HepG2 (cell line): ENCODE data around the gene PELI3. TPM values are rescaled to one million over a fixed set of nuclear protein-coding genes. Genes with fewer than 3 reads are reported as not detected.

Experiments
- ATAC-seq: fragments of 200-7000 bp; cut with Tn5 transposase; 3 replicates; pipeline ENCODE4 v1.9.1; 2020; ENCODE audit warnings: mild to moderate bottlenecking, moderate library complexity
- BruUV-seq: library from RNA; stranded (reverse); fragments of 400-500 nt; replicated peaks from 2 replicates; lab custom pipeline; 2021; lab: Mats Ljungman, UMichigan
- CTCF ChIA-PET: fragments of 300-600 bp; formaldehyde crosslinking; extraction: SDS; loops from one replicate; lab custom pipeline; 2021; ENCODE audit warnings: low total read pairs, inconsistent platforms, low intra/inter-chr PET ratio; lab: Yijun Ruan, JAX
- POLR2A ChIA-PET: fragments of 350-600 bp; sonication (Branson Sonifier 250); formaldehyde crosslinking; loops from one replicate; lab custom pipeline; 2020; ENCODE audit warnings: antibody characterized with exemption, inconsistent platforms; lab: Yijun Ruan, JAX
- DNase-seq: peaks from one replicate; pipeline ENCODE4 v3.0.0-alpha.2; 2015; ENCODE audit warnings: low spot score
- FAIRE-seq: peaks from 3 replicates; lab custom pipeline; 2011; peaks lifted over from hg19 to GRCh38; lab: Jason Lieb, UNC
- H2AFZ ChIP-seq: one replicate; pipeline ENCODE4 v1.6.1; 2011; ENCODE audit warnings: low read length, inconsistent platforms
- H3K27ac ChIP-seq: fragments of 300-600 bp; 3 replicates; pipeline ENCODE4 v1.8.0; 2011; ENCODE audit warnings: mixed run types, mild to moderate bottlenecking, mixed read lengths, low read length, inconsistent platforms; ENCODE audit not compliant: insufficient read depth; ENCODE audit errors: extremely low read length
- H3K27me3 ChIP-seq, 2 experiments: fragments of 200-600 bp in 1 of 2; 2 replicates in 1 of 2; 3 replicates in 1 of 2; pipeline versions ENCODE4 v1.6.0 to v1.8.0; 2011; ENCODE audit warnings: low read length in 2 of 2, mild to moderate bottlenecking in 2 of 2, moderate library complexity in 2 of 2, inconsistent platforms in 1 of 2; ENCODE audit not compliant: insufficient read depth in 2 of 2, control insufficient read depth in 1 of 2
- H3K36me3 ChIP-seq, 2 experiments: fragments of 200-600 bp in 1 of 2; replicated peaks in 1 of 2; 2 replicates in 1 of 2; 3 replicates in 1 of 2; pipeline versions ENCODE4 v1.5.1 to v1.8.0; 2011; ENCODE audit warnings: low read length in 2 of 2, inconsistent platforms in 1 of 2; ENCODE audit not compliant: insufficient read depth in 2 of 2, control insufficient read depth in 1 of 2
- H3K4me1 ChIP-seq: 2 replicates; pipeline ENCODE4 v1.5.1; 2012; ENCODE audit warnings: low read length, inconsistent platforms; ENCODE audit not compliant: insufficient read depth
- H3K4me2 ChIP-seq: 2 replicates; pipeline ENCODE4 v1.6.0; 2011; ENCODE audit warnings: low read depth, low read length, inconsistent platforms
- H3K4me3 ChIP-seq, 3 experiments: fragments of 200-600 bp in 1 of 3; sonication (generic), shearing (Covaris generic) in 1 of 3; replicated peaks in 1 of 3; 2 replicates each; pipeline ENCODE4 v1.5.1; 2011 to 2016; ENCODE audit warnings: low read length in 3 of 3, inconsistent platforms in 2 of 3, low read depth in 2 of 3, mild to moderate bottlenecking in 2 of 3, control low read depth in 1 of 3, mixed read lengths in 1 of 3; ENCODE audit not compliant: insufficient read depth in 1 of 3
- H3K79me2 ChIP-seq: one replicate; pipeline ENCODE4 v1.6.1; 2011; ENCODE audit warnings: low read length, inconsistent platforms; ENCODE audit not compliant: insufficient read depth
- H3K9ac ChIP-seq: 2 replicates; pipeline ENCODE4 v1.6.0; 2011; ENCODE audit warnings: mild to moderate bottlenecking, low read depth, low read length, inconsistent platforms; ENCODE audit not compliant: insufficient read depth
- H3K9me3 ChIP-seq: 2 replicates; pipeline ENCODE4 v1.5.1; 2012; ENCODE audit warnings: mild to moderate bottlenecking, low read length
- H4K20me1 ChIP-seq: 2 replicates; pipeline ENCODE4 v1.6.0; 2011; ENCODE audit warnings: inconsistent platforms, mild to moderate bottlenecking, low read length, moderate library complexity; ENCODE audit not compliant: insufficient read depth
- EHMT2 ChIP-seq: fragments of 200-600 bp; sonication (generic); IDR thresholded peaks from 2 replicates; pipeline ENCODE4 v1.7.0; 2017; ENCODE audit warnings: antibody characterized with exemption, low read depth, low read length, borderline replicate concordance
- MAFF ChIP-seq: IDR thresholded peaks from 2 replicates; pipeline ENCODE4 v1.6.1; 2011; ENCODE audit warnings: low read depth, low read length, improper control_type of control experiment
- RFX5 ChIP-seq: IDR thresholded peaks from 2 replicates; pipeline ENCODE4 v1.6.1; 2011; ENCODE audit warnings: low read depth, low read length, improper control_type of control experiment
- TIGD3 ChIP-seq: sonication (generic); formaldehyde crosslinking; IDR thresholded peaks from 2 replicates; pipeline ENCODE4 v1.5.1; 2020; ENCODE audit warnings: mild to moderate bottlenecking, missing genetic modification reagents, borderline replicate concordance
- ZMAT3 ChIP-seq: sonication (generic); formaldehyde crosslinking; conservative IDR thresholded peaks from 2 replicates; pipeline ENCODE4 v1.7.0; 2021; ENCODE audit warnings: missing genetic modification reagents
- ZNF350 ChIP-seq: sonication (generic); formaldehyde crosslinking; IDR thresholded peaks from 2 replicates; pipeline ENCODE4 v1.4.0; 2020; ENCODE audit warnings: mild to moderate bottlenecking, low read depth, missing genetic modification reagents, borderline replicate concordance
- ZNF367 ChIP-seq: sonication (generic); formaldehyde crosslinking; IDR thresholded peaks from 2 replicates; pipeline ENCODE4 v1.4.0; 2020; ENCODE audit warnings: missing genetic modification reagents, borderline replicate concordance
- ZSCAN31 ChIP-seq: sonication (generic); formaldehyde crosslinking; IDR thresholded peaks from 2 replicates; pipeline ENCODE4 v1.5.0; 2020; ENCODE audit warnings: low read depth, mild to moderate bottlenecking, missing genetic modification reagents
- WGBS: methylation state at CpG from one replicate; pipeline ENCODE4 v1.1.6; 2017; ENCODE audit warnings: low lambda C conversion rate; 5-methylcytosine and 5-hydroxymethylcytosine counted together
- in situ Hi-C: cut with HindIII; loops from 2 replicates; pipeline ENCODE4 v1.10.0; 2017; ENCODE audit warnings: low pct_unique_long_range_greater_than_20kb; ENCODE audit not compliant: extremely low pct_ligation_motif_present
- intact Hi-C: fragments of 100-400 bp; cut with micrococcal nuclease; formaldehyde crosslinking; loops from one replicate; pipeline ENCODE4 v1.10.0; 2022; ENCODE audit not compliant: unreplicated experiment
- polyA plus RNA-seq, 8 experiments: library from polyadenylated mRNA; depleted of rRNA in 3 of 8; stranded (reverse) in 7 of 8; unstranded in 1 of 8; fragments of >200 nt; fragmentation: Illumina TruSeq in 4 of 8; extraction: Trizol in 4 of 8; gene quantifications; 2 replicates each; pipeline versions ENCODE4 v1.2.1 to v1.2.3, GENCODE V29; 2011 to 2016; ENCODE audit warnings: low read depth in 4 of 8, missing spikeins in 1 of 8, mixed read lengths in 1 of 8; ENCODE audit not compliant: insufficient read depth in 1 of 8
- total RNA-seq, 5 experiments: library from RNA; depleted of rRNA; stranded (reverse); fragments of >200 nt; fragmentation: Illumina TruSeq; extraction: Trizol; gene quantifications; 2 replicates each; pipeline ENCODE4 v1.2.3, GENCODE V29; 2016; ENCODE audit warnings: low read depth in 1 of 5
- TF ChIP-seq, protein P1 (sequence below): sonication (generic); formaldehyde crosslinking; IDR thresholded peaks from 2 replicates; pipeline ENCODE4 v1.4.0; 2020; ENCODE audit warnings: low read depth, missing genetic modification reagents
- TF ChIP-seq, protein P2 (sequence below): IDR thresholded peaks from 2 replicates; pipeline ENCODE4 v1.4.0; 2020; ENCODE audit warnings: mild to moderate bottlenecking, missing genetic modification reagents
- TF ChIP-seq, protein P3 (sequence below): sonication (generic); formaldehyde crosslinking; IDR thresholded peaks from 2 replicates; pipeline ENCODE4 v1.4.0; 2020; ENCODE audit warnings: missing genetic modification reagents

PELI3 gene
- total and polyA plus RNA-seq, 2 of the 13 experiments (the other 11 are each of a cell fraction or from before 2014, with no cell fraction given), result 2.0 to 4.0 TPM

DNA sequence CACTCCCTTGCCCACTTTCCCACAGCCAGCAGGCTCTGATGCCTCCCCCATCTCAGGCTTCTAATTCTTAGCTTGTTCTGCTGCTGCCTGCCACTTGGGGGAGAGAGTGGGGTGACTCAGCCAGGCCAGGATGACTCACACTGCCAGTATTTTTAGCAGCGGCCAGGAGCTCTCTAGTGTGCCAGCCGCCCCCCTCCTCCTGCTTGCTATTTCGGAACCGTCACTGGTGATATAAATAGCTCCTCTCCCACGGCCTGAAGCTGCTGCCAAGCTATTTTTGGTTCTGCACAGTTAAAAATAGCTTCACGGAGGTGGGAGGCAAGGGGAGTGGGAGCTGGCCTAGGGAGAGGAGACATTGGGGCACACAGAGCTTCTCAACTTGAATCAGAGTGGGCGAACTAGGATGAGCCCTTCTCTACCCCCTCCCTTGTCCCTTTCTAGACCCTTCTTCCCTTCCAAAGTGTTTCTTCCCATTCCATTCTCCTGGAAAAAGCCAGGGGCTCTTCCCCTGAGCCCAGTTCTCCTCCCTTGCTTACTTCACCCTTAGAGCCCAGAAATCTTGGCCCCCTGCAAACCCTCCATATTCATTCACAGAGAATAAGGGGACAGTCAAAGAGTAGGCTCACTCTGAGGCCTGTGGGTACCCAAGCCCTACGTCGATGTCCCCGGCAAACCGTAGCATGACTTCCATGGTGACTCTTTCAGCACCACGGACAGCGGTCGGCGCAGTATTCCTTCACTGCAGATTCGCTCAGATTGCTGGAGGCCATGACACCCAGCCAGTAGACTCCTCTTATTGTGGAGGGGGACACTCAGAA lies 48.3 kb upstream of the PELI3 start:
- peaks cover 0 to 14% of the 10 kb centered on the region in 2 experiments; a peak in 3 of 5 replicates for H3K27me3 ChIP-seq
- no peak overlapping the region for H2AFZ ChIP-seq
- in situ Hi-C loops (loop anchor here (25.0 kb wide), 1 partner anchor 419 kb away; the partner anchor contains the start of gene RCE1), intact Hi-C loops (no loop called here)
- no peak overlapping the region for H3K4me2 ChIP-seq
- no TSS peak for BruUV-seq
- DNase-seq, result peak; percentile 53
- no peaks in the 10 kb centered on the region for H3K4me1 ChIP-seq
- ChIA-PET POLR2A (no interaction called here), CTCF (no interaction called here)
- no peaks in the 10 kb centered on the region for H3K79me2 ChIP-seq
- H3K4me3 ChIP-seq, result no peak overlapping the region
- peak; percentile 77 for ATAC-seq
- H4K20me1 ChIP-seq, result peaks cover 16% of the 10 kb centered on the region; the same call in 1 of the 2 replicates
- H3K9me3 ChIP-seq, result no peaks in the 10 kb centered on the region
- no peak overlapping the region for H3K9ac ChIP-seq
- H3K36me3 ChIP-seq, result no peaks in the 10 kb centered on the region
- WGBS, result 9% methylated on average over 16 of the region's 16 CpGs
- no peak for FAIRE-seq
- no peak overlapping the region for H3K27ac ChIP-seq
- TF ChIP-seq RFX5 (no peak), ZMAT3 (peak; percentile 93), ZSCAN31 (CRISPR knock-in tag) (peak; percentile 70; the same call in 1 of the 2 replicates), TIGD3 (no peak), ZNF350 (CRISPR knock-in tag) (no peak), MAFF (no peak), EHMT2 (peak; percentile 99; the same call in 1 of the 2 replicates), ZNF367 (CRISPR knock-in tag) (peak; percentile 48; the same call in 1 of the 2 replicates)
- TF ChIP-seq, protein P1, sequence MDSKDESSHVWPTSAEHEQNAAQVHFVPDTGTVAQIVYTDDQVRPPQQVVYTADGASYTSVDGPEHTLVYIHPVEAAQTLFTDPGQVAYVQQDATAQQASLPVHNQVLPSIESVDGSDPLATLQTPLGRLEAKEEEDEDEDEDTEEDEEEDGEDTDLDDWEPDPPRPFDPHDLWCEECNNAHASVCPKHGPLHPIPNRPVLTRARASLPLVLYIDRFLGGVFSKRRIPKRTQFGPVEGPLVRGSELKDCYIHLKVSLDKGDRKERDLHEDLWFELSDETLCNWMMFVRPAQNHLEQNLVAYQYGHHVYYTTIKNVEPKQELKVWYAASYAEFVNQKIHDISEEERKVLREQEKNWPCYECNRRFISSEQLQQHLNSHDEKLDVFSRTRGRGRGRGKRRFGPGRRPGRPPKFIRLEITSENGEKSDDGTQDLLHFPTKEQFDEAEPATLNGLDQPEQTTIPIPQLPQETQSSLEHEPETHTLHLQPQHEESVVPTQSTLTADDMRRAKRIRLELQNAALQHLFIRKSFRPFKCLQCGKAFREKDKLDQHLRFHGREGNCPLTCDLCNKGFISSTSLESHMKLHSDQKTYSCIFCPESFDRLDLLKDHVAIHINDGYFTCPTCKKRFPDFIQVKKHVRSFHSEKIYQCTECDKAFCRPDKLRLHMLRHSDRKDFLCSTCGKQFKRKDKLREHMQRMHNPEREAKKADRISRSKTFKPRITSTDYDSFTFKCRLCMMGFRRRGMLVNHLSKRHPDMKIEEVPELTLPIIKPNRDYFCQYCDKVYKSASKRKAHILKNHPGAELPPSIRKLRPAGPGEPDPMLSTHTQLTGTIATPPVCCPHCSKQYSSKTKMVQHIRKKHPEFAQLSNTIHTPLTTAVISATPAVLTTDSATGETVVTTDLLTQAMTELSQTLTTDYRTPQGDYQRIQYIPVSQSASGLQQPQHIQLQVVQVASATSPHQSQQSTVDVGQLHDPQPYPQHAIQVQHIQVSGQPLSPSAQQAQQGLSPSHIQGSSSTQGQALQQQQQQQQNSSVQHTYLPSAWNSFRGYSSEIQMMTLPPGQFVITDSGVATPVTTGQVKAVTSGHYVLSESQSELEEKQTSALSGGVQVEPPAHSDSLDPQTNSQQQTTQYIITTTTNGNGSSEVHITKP (CRISPR knock-in tag), result peak; percentile 43; the same call in 1 of the 2 replicates
- TF ChIP-seq, protein P2, sequence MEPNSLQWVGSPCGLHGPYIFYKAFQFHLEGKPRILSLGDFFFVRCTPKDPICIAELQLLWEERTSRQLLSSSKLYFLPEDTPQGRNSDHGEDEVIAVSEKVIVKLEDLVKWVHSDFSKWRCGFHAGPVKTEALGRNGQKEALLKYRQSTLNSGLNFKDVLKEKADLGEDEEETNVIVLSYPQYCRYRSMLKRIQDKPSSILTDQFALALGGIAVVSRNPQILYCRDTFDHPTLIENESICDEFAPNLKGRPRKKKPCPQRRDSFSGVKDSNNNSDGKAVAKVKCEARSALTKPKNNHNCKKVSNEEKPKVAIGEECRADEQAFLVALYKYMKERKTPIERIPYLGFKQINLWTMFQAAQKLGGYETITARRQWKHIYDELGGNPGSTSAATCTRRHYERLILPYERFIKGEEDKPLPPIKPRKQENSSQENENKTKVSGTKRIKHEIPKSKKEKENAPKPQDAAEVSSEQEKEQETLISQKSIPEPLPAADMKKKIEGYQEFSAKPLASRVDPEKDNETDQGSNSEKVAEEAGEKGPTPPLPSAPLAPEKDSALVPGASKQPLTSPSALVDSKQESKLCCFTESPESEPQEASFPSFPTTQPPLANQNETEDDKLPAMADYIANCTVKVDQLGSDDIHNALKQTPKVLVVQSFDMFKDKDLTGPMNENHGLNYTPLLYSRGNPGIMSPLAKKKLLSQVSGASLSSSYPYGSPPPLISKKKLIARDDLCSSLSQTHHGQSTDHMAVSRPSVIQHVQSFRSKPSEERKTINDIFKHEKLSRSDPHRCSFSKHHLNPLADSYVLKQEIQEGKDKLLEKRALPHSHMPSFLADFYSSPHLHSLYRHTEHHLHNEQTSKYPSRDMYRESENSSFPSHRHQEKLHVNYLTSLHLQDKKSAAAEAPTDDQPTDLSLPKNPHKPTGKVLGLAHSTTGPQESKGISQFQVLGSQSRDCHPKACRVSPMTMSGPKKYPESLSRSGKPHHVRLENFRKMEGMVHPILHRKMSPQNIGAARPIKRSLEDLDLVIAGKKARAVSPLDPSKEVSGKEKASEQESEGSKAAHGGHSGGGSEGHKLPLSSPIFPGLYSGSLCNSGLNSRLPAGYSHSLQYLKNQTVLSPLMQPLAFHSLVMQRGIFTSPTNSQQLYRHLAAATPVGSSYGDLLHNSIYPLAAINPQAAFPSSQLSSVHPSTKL (CRISPR knock-in tag), result peak; percentile 57; the same call in 1 of the 2 replicates
- TF ChIP-seq, protein P3, sequence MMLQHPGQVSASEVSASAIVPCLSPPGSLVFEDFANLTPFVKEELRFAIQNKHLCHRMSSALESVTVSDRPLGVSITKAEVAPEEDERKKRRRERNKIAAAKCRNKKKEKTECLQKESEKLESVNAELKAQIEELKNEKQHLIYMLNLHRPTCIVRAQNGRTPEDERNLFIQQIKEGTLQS (CRISPR knock-in tag), result peak; percentile 52; the same call in 1 of the 2 replicates
